Naive thymus-derived CD4-positive, alpha-beta T cell (primary cell): ENCODE results near the gene SLC8A2. TPM values are rescaled to one million over a fixed set of nuclear protein-coding genes. Genes with fewer than 3 reads are reported as not detected.

Experiments
- ATAC-seq: fragments of 150-1000 bp; cut with Tn5 transposase; 2 replicates; pipeline ENCODE4 v1.10.0; 2021; ENCODE audit warnings: mild to moderate bottlenecking, moderate library complexity
- CTCF ChIA-PET: fragments of 350-600 bp; sonication (Branson Sonifier 250); formaldehyde crosslinking; loops from one replicate; lab custom pipeline; 2021; ENCODE audit warnings: antibody characterized with exemption; lab: Charles Lee
- POLR2A ChIA-PET: fragments of 350-600 bp; sonication (Branson Sonifier 250); formaldehyde crosslinking; loops from one replicate; lab custom pipeline; 2021; ENCODE audit warnings: antibody characterized with exemption, inconsistent platforms; lab: Charles Lee
- DNase-seq, 9 donors: peaks; one replicate each; pipeline versions ENCODE4 v3.0.0 to v3.0.0-alpha.2; 2020 to 2022; ENCODE audit warnings: mixed read lengths in 1 of 9
- H3K27ac ChIP-seq: one replicate; pipeline ENCODE4 v1.7.0; 2013; ENCODE audit warnings: mild to moderate bottlenecking, low read depth, low read length, moderate library complexity
- H3K27me3 ChIP-seq, 2 donors: one replicate each; pipeline ENCODE4 v1.7.0; 2013; ENCODE audit warnings: low read length in 2 of 2, mild to moderate bottlenecking in 2 of 2, moderate library complexity in 2 of 2; ENCODE audit not compliant: control insufficient read depth in 2 of 2, insufficient read depth in 2 of 2
- H3K36me3 ChIP-seq, 3 experiments: 1 replicate in 2 of 3; 2 replicates in 1 of 3; pipeline ENCODE4 v1.7.0; 2013; ENCODE audit warnings: low read length in 3 of 3, mild to moderate bottlenecking in 3 of 3, moderate library complexity in 1 of 3; ENCODE audit not compliant: insufficient read depth in 3 of 3, control insufficient read depth in 2 of 3
- H3K4me1 ChIP-seq, 2 donors: one replicate each; pipeline ENCODE4 v1.7.0; 2013; ENCODE audit warnings: low read length in 2 of 2, mild to moderate bottlenecking in 2 of 2, moderate library complexity in 1 of 2; ENCODE audit not compliant: control insufficient read depth in 2 of 2, insufficient read depth in 2 of 2
- H3K4me3 ChIP-seq: 2 replicates; pipeline ENCODE4 v1.7.0; 2013; ENCODE audit warnings: mild to moderate bottlenecking, low read length
- H3K9me3 ChIP-seq, 3 experiments: 1 replicate in 2 of 3; 2 replicates in 1 of 3; pipeline ENCODE4 v1.7.0; 2013; ENCODE audit warnings: low read length in 3 of 3; ENCODE audit not compliant: control insufficient read depth in 2 of 3
- H3K27ac Mint-ChIP-seq, 9 donors: one replicate each; pipeline ENCODE4 v1.8.0; 2020 to 2022; ENCODE audit warnings: mixed read lengths in 9 of 9, mild to moderate bottlenecking in 8 of 9, moderate library complexity in 5 of 9, inconsistent platforms in 2 of 9
- H3K27me3 Mint-ChIP-seq, 5 donors: one replicate each; pipeline ENCODE4 v1.8.0; 2021 to 2022; ENCODE audit warnings: mixed read lengths in 5 of 5, mild to moderate bottlenecking in 1 of 5
- H3K36me3 Mint-ChIP-seq, 5 donors: one replicate each; pipeline ENCODE4 v1.8.0; 2020 to 2022; ENCODE audit warnings: mixed read lengths in 5 of 5, mild to moderate bottlenecking in 3 of 5, inconsistent platforms in 1 of 5
- H3K4me1 Mint-ChIP-seq, 7 donors: one replicate each; pipeline ENCODE4 v1.8.0; 2020 to 2022; ENCODE audit warnings: mixed read lengths in 7 of 7, mild to moderate bottlenecking in 3 of 7, inconsistent platforms in 1 of 7
- H3K4me3 Mint-ChIP-seq, 10 donors: one replicate each; pipeline ENCODE4 v1.8.0; 2020 to 2022; ENCODE audit warnings: mild to moderate bottlenecking in 10 of 10, mixed read lengths in 10 of 10, moderate library complexity in 6 of 10, inconsistent platforms in 2 of 10
- H3K9me3 Mint-ChIP-seq, 11 donors: one replicate each; pipeline ENCODE4 v1.8.0; 2020 to 2022; ENCODE audit warnings: mixed read lengths in 11 of 11, mild to moderate bottlenecking in 4 of 11, inconsistent platforms in 1 of 11, moderate library complexity in 1 of 11
- intact Hi-C, 2 donors: fragments of 100-400 bp; cut with micrococcal nuclease; formaldehyde crosslinking; loops; one replicate each; pipeline ENCODE4 v1.15.1; 2023
- polyA plus RNA-seq, 2 donors: library from polyadenylated mRNA; unstranded; fragments of 300-500 nt; fragmentation: Illumina TruSeq; gene quantifications; one replicate each; pipeline ENCODE4 v1.2.3, GENCODE V29; 2021
- total RNA-seq, 6 experiments: library from RNA in 5 of 6; stranded (reverse) in 5 of 6; gene quantifications; 1 replicate in 5 of 6; 2 replicates in 1 of 6; pipeline ENCODE4 v1.2.3 and lab custom pipeline; 2021 to 2026

Gene SLC8A2
- total and polyA plus RNA-seq, 7 experiments from 2014 or later = 0.05 to 0.19 (median 0.19) TPM; not detected in 4

DNA sequence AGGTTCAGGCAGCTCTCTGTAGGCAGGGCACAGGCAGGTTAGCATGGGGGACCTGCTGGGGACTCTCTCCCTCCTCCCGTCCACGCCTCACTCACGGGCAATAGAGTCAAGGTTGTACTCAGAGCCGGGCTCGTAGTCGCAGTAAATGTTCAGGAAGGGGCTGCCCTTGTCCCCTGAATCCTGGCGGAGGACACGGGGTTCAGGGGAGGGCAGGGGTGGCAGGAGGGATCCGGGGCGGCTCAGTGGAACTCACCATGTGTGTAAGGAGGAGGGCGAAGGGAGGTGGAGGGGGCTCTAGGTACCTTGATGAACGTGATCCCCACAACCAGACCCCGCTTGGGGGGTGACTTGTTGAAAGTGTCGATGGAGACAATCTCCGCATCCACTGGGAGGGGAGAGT is 11.5 kb upstream of the SLC8A2 start:
- Histone ChIP-seq H3K27ac (no peak overlapping the region), H3K36me3 (peaks cover 0 to 14% (median 0%) of the 10 kb centered on the region in 3 experiments), H3K4me1 (peaks cover 18% of the 10 kb centered on the region in 2 donors), H3K9me3 (no peaks in the 10 kb centered on the region), H3K27me3 (no peaks in the 10 kb centered on the region), H3K4me3 (peak overlapping the region; percentile 74)
- ChIA-PET CTCF (interaction anchor here (0.9 to 1.7 kb wide), 4 partner anchors 30 to 171 kb away, joined by 3 to 6 read pairs (median 4); partner anchors contain the start of gene NAPA), POLR2A (interaction anchor here (0.6 to 3.0 kb wide), 9 partner anchors 12 to 992 kb away, joined by 4 to 21 read pairs (median 7); partner anchors contain the start of genes NAPA and NOP53)
- Mint-ChIP-seq H3K9me3 (no peaks in the 10 kb centered on the region), H3K36me3 (peaks cover 0 to 6% (median 0%) of the 10 kb centered on the region in 5 donors), H3K27ac (peak overlapping the region in 5 of 9 donors; percentile 94 to 99 (median 97)), H3K4me1 (peaks cover 22 to 39% (median 30%) of the 10 kb centered on the region in 7 donors), H3K27me3 (peaks cover 0 to 4% (median 0%) of the 10 kb centered on the region in 5 donors), H3K4me3 (peak overlapping the region; percentile 83 to 99 (median 96))
- intact Hi-C loops = loop anchor here (5.0 to 10.0 kb wide), 3 partner anchors 768 to 1598 kb away; partner anchors contain the start of genes IRF2BP1 (in 1 of the 2), PRKD2 (in 1 of the 2), SYNGR4 (in 1 of the 2) and TMEM143 (in 1 of the 2)
- DNase-seq (no peak), ATAC-seq (no peak)

DNA sequence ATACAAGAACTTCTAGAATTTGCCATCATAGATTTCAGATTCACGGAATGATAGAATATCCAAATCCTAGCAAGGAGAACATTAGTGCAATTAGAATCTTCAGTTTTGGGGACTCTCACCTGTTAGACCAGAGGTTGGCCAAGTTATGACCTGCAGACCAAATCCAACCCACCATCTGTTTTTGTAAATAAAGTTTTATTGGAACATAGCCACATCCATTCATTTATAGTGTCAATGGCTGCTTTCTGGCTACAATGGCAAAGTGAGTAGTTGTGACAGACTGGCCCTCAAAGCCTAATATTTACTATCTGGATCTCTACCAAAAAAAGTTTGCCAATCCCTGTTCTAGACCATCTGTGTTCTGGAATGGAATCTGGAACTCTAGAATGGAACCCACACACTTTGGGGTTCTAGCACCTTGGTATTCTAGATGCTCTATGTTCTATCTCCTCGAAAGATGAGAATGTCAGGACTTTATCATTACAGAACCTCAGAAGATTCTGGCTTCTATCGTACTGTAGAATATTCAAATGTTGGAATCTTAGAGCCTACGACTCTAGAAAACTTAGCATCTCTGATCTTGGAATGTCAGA is 9.9 kb upstream of the SLC8A2 start:
- peaks cover 0 to 6% (median 0%) of the 10 kb centered on the region in 3 experiments for H3K36me3 ChIP-seq
- no peaks in the 10 kb centered on the region for H3K27me3 ChIP-seq
- H3K27ac Mint-ChIP-seq = peak overlapping the region in 2 of 9 donors; percentile 18 to 28
- POLR2A ChIA-PET = no interaction called here
- no peaks in the 10 kb centered on the region for H3K9me3 Mint-ChIP-seq
- H3K4me3 ChIP-seq = no peak overlapping the region
- H3K4me3 Mint-ChIP-seq = no peak overlapping the region
- CTCF ChIA-PET = no interaction called here
- no peak overlapping the region for H3K27ac ChIP-seq
- H3K9me3 ChIP-seq = no peaks in the 10 kb centered on the region
- peaks cover 12 to 29% (median 21%) of the 10 kb centered on the region in 7 donors for H3K4me1 Mint-ChIP-seq
- ATAC-seq (no peak), DNase-seq (no peak)
- H3K36me3 Mint-ChIP-seq = peaks cover 0 to 4% (median 0%) of the 10 kb centered on the region in 5 donors
- intact Hi-C loops = loop anchor here (5.0 to 10.0 kb wide), 3 partner anchors 767 to 1597 kb away; partner anchors contain the start of genes IRF2BP1 (in 1 of the 2), PRKD2 (in 1 of the 2), SYNGR4 (in 1 of the 2) and TMEM143 (in 1 of the 2)
- H3K4me1 ChIP-seq = peaks cover 18% of the 10 kb centered on the region in 2 donors
- peaks cover 0 to 4% (median 0%) of the 10 kb centered on the region in 5 donors for H3K27me3 Mint-ChIP-seq

DNA sequence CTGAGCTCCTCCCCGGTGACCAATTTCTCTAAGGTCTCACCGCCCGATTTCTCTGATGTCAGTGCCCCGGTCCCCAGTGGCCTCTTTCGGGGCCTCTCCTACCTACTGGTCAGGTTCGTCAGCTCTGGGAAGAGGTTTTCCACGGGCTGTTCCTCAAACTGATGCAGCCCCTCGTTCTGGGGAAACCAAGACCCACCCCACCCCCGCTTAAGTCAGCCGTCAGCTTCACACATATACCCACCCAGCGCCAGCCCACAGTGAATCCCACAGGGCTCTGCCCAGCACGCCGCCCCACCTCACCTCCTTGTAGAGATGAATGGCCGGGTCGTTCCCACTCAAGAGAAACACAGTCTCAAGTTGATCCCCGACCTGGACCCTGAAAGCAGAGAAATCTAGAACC is 9.0 kb upstream of the SLC8A2 start:
- CTCF ChIA-PET = no interaction called here
- peaks cover 0 to 4% (median 0%) of the 10 kb centered on the region in 5 donors for H3K27me3 Mint-ChIP-seq
- ATAC-seq (no peak), DNase-seq (no peak)
- H3K9me3 ChIP-seq = no peaks in the 10 kb centered on the region
- peaks cover 16 to 17% of the 10 kb centered on the region in 2 donors for H3K4me1 ChIP-seq
- H3K9me3 Mint-ChIP-seq = no peaks in the 10 kb centered on the region
- intact Hi-C loops = loop anchor here (5.0 to 10.0 kb wide), 3 partner anchors 766 to 1596 kb away; partner anchors contain the start of genes IRF2BP1 (in 1 of the 2), PRKD2 (in 1 of the 2), SYNGR4 (in 1 of the 2) and TMEM143 (in 1 of the 2)
- no peak overlapping the region for H3K27ac ChIP-seq
- peaks cover 10 to 23% (median 21%) of the 10 kb centered on the region in 7 donors for H3K4me1 Mint-ChIP-seq
- H3K4me3 Mint-ChIP-seq = no peak overlapping the region
- peaks cover 0 to 6% (median 0%) of the 10 kb centered on the region in 3 experiments for H3K36me3 ChIP-seq
- no peak overlapping the region for H3K4me3 ChIP-seq
- H3K27ac Mint-ChIP-seq = peak overlapping the region in 2 of 9 donors; percentile 10 to 38
- peaks cover 0 to 4% (median 0%) of the 10 kb centered on the region in 5 donors for H3K36me3 Mint-ChIP-seq
- no peaks in the 10 kb centered on the region for H3K27me3 ChIP-seq
- POLR2A ChIA-PET = no interaction called here

DNA sequence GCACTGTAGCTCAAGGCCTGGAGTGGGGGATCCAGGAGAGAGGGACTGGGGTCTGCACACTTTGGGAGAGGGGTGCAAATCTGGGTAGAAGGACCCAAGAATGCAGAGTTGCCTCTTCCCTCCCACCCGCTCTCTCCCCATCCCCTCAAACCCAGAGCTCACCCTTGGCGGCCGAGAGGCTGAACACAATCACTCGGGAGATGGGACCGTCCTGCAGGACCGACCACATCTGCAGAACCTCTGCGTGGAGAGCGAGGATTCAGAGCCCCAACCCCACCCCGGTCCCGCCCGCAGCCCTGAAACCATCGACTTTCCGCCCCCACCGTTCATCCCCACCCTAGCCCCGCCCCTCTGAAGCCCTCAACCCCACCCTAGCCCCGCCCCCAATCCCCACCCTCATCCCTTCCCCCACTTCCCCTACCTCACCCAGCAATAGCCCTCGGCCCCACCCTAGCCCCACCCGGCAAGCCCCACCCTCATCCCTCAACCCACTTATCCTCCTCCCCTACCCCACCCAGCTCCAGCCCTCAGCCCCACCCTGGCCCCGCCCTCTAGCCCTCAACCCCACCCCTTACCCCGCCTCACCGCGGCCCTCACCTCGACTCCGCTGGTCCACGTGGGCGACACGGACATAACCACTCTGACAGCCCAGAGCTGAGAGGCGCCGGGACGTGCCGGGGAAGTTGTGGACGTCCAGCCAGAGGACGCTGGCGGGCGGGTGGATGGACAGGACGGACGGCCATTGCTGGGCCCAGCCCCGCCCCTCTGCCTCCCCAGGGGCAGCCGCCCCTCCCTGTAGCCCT is 8.2 kb upstream of the SLC8A2 start:
- no peak for DNase-seq
- no peak overlapping the region for H3K27ac ChIP-seq
- POLR2A ChIA-PET = no interaction called here
- Mint-ChIP-seq H3K9me3 (no peaks in the 10 kb centered on the region), H3K36me3 (peaks cover 0 to 9% (median 0%) of the 10 kb centered on the region in 5 donors), H3K27ac (no peak overlapping the region), H3K4me1 (peaks cover 3 to 16% (median 14%) of the 10 kb centered on the region in 7 donors), H3K4me3 (no peak overlapping the region), H3K27me3 (peaks cover 0 to 4% (median under 1%) of the 10 kb centered on the region in 5 donors)
- intact Hi-C loops = loop anchor here (5.0 to 10.0 kb wide), 3 partner anchors 765 to 1595 kb away; partner anchors contain the start of genes IRF2BP1 (in 1 of the 2), PRKD2 (in 1 of the 2), SYNGR4 (in 1 of the 2) and TMEM143 (in 1 of the 2)
- H3K36me3 ChIP-seq = peaks cover 0 to 6% (median 0%) of the 10 kb centered on the region in 3 experiments
- ATAC-seq = no peak
- no peaks in the 10 kb centered on the region for H3K27me3 ChIP-seq
- no peaks in the 10 kb centered on the region for H3K9me3 ChIP-seq
- CTCF ChIA-PET = interaction anchor here (1.2 kb wide), 1 partner anchor 227 kb away, joined by 4 read pairs; no protein-coding TSS in a partner anchor
- peaks cover 8 to 10% of the 10 kb centered on the region in 2 donors for H3K4me1 ChIP-seq
- H3K4me3 ChIP-seq = no peak overlapping the region

DNA sequence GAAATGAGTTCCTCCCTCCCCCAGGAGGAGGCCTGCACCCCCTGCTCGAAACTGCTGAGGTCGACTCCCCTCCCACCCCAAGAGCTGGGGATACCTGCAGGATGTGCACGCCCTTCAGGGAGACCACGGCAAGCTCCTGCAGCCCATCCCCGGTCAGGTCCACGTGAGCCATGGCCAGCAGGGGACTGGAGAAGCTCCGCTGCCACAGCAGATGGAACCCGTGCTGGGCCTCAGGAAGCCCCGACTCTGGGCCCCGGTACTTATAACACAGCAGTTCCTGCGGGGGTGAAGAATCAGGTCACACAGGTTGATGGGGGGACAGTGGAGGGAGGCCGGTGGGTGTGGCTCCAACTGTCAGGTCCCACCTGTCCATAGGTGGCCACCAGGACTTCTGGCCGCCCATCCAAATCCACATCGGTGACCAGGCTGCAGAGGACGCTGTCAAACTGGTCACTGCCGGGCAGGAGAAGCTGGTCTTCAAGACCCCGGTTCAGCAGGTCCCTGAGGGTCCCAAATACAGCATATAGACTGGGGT is 4.8 kb upstream of the SLC8A2 start:
- POLR2A ChIA-PET = no interaction called here
- Histone ChIP-seq H3K27ac (no peak overlapping the region), H3K27me3 (peaks cover 0 to 4% of the 10 kb centered on the region in 2 donors), H3K4me3 (no peak overlapping the region), H3K36me3 (no peaks in the 10 kb centered on the region), H3K9me3 (no peaks in the 10 kb centered on the region), H3K4me1 (no peaks in the 10 kb centered on the region)
- peaks cover 0 to 7% (median 6%) of the 10 kb centered on the region in 7 donors for H3K4me1 Mint-ChIP-seq
- ATAC-seq = no peak
- intact Hi-C loops = no loop called here
- no peak overlapping the region for H3K4me3 Mint-ChIP-seq
- H3K9me3 Mint-ChIP-seq = peaks cover 0 to 2% (median 0%) of the 10 kb centered on the region in 11 donors
- CTCF ChIA-PET = interaction anchor here (0.6 kb wide), 1 partner anchor 211 kb away, joined by 3 read pairs; no protein-coding TSS in a partner anchor
- peaks cover 0 to 12% (median 4%) of the 10 kb centered on the region in 5 donors for H3K36me3 Mint-ChIP-seq
- H3K27ac Mint-ChIP-seq = no peak overlapping the region
- peaks cover 4 to 24% (median 18%) of the 10 kb centered on the region in 5 donors for H3K27me3 Mint-ChIP-seq
- DNase-seq = no peak

DNA sequence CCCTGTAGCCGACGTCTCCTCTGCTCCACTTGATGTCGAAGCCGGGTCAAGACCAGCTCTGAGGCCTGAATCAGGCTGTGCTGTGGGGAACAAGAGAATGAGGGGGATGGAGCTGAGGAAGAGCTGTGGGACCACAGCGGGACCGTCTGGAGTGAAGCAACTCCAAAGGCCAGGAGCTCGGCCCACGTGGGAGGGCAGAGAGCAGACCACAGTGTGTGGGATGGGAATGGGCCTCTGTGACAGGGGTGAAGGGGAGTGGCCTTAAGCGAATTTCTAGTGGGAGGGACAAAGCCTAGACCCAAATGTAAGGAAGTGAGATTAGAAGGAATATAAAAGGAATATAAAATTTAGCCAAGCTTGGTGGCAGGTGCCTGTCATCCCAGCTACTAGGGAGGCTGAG is 3.8 kb upstream of the SLC8A2 start:
- intact Hi-C loops = no loop called here
- Mint-ChIP-seq H3K9me3 (peaks cover 0 to 3% (median 0%) of the 10 kb centered on the region in 11 donors), H3K27me3 (peaks cover 14 to 34% (median 28%) of the 10 kb centered on the region in 5 donors), H3K36me3 (peaks cover 2 to 12% (median 4%) of the 10 kb centered on the region in 5 donors), H3K4me3 (no peak overlapping the region), H3K4me1 (peaks cover 8 to 17% (median 15%) of the 10 kb centered on the region in 7 donors), H3K27ac (no peak overlapping the region)
- Histone ChIP-seq H3K27me3 (peaks cover 4 to 7% of the 10 kb centered on the region in 2 donors), H3K9me3 (no peaks in the 10 kb centered on the region), H3K27ac (no peak overlapping the region), H3K36me3 (no peaks in the 10 kb centered on the region), H3K4me1 (no peaks in the 10 kb centered on the region), H3K4me3 (no peak overlapping the region)
- CTCF ChIA-PET = no interaction called here
- DNase-seq (no peak), ATAC-seq (no peak)
- POLR2A ChIA-PET = interaction anchor here (1.1 kb wide), 1 partner anchor 78 kb away, joined by 3 read pairs; no protein-coding TSS in a partner anchor
